GM21526 (cell line): ENCODE measurements around the gene TAS1R3.
"Not testable (repeated sequence)": the region's sequence is repeated elsewhere in the genome, so short reads cannot be mapped to it uniquely, and the experiment has no call there.

ENCODE experiments used
- ATAC-seq: cut with Tn5 transposase; IDR thresholded peaks from one replicate; pipeline ENCODE4 v1.9.1; 2021; ENCODE audit warnings: moderate library complexity; ENCODE audit not compliant: unreplicated experiment, low FRiP score

TAS1R3 gene

DNA sequence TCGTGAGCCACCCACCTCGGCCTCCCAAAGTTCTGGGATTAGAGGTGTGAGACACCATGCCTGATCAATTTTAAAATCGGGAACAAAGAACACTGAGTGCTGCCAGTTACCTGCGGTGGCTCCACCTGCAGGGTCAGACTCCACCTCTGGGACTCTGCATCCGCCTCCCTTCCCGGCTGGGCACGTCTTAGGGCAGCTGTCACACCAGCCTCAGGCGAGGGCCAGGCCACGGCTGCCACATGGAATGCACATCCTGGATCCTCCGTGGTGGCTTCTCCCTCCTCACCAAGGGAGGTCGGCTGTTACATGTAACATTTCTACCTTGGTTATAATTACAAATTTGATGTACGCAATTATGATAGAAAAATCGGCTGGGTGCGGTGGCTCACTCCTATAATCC lies 33.2 kb downstream of the TAS1R3 start:
- ATAC-seq = no peak

GRCh38 chr1:1365875-1366698 lies 35.0 kb downstream of the TAS1R3 start:
- ATAC-seq = no peak

- ATAC-seq = no peak
These were observed 35.6 kb downstream of the TAS1R3 start for GRCh38 chr1:1366699-1367066.

DNA sequence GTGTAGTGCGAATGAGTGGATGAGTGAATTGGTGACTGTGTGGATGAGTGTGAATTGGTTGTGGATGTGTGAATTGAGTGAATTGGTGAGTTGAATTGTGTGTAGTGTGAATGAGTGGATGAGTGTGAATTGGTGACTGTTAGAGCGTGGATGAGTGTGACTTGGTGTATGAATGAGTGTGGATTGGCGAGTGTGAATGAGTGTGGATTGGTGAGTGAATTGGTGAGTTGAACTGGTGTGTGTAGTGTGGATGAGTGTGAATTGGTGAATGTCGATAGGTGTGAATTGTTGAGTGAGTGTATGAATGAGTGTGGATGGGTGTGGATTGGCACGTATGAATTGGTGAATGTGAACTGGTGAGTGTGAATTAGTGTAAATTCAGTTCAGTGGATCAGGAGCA lies 36.2 kb downstream of the TAS1R3 start:
- ATAC-seq = no peak

GRCh38 chr1:1370094-1370493 lies 39.0 kb downstream of the TAS1R3 start:
- ATAC-seq = not testable (repeated sequence)

DNA sequence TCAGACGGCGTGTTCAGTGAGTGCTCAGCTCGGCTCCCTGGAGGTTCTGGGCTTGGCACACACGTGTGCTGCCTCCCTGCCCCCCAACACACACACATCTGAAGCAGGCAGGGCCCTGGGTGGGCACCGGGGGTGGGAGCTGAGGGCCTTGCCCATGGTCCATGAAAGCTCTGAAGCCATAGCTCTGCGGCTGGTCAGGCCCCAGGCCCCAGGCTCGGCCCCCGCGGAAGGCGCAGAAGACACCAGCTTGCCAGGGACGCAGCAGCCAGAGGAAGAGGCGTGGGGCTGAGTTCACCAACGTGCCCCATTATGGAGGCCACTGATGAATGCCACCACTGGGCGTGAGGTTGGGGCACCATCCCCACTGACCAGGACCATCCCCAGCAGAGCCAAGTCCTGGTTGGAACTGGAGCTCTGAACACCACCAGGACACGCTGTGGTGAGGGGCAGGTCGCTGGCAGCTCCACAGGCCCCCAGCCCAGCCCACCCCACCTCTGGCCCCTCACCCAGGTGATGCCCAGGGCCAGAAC lies 39.8 kb downstream of the TAS1R3 start:
- ATAC-seq = no peak

GRCh38 chr1:1371364-1371745 lies 40.3 kb downstream of the TAS1R3 start:
- ATAC-seq = no peak

- ATAC-seq = no peak
These were observed 40.9 kb downstream of the TAS1R3 start for GRCh38 chr1:1371746-1372711.

DNA sequence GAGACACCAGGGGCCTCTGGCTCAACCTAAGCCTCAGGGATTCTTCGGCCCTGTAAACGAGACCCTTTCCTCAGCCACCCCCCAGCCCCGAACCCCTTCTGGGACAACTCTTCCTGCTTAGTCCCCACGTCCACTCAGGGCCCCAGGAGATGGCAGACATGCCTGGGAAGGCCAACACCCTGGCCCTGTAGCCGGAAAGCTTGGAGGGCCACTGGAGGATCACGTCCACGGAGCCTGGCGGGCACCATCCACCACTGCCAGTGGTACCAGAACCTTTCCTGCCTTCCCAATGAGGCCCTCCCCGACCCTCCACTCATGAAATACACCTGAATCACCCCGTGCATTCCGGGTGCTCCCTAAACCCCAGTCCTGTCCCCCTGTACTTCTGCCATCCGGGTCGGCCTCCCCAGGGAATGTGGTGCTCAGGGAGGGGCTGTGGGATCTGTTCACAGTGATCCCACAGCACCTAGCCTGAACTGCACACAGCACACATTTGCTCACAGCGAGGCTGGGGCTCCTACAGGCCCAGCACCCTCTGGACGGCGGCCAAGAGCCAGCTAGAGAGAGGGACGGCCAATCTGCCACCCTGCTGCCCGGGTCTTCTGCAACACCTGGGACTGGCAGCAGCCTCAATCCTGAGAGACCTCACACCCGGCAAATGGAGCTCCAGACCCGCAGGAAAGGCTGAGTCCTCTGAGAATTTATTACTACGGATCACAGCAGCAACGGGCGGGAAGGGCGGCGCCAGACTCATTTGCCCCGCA lies 42.2 kb downstream of the TAS1R3 start:
- no peak for ATAC-seq

DNA sequence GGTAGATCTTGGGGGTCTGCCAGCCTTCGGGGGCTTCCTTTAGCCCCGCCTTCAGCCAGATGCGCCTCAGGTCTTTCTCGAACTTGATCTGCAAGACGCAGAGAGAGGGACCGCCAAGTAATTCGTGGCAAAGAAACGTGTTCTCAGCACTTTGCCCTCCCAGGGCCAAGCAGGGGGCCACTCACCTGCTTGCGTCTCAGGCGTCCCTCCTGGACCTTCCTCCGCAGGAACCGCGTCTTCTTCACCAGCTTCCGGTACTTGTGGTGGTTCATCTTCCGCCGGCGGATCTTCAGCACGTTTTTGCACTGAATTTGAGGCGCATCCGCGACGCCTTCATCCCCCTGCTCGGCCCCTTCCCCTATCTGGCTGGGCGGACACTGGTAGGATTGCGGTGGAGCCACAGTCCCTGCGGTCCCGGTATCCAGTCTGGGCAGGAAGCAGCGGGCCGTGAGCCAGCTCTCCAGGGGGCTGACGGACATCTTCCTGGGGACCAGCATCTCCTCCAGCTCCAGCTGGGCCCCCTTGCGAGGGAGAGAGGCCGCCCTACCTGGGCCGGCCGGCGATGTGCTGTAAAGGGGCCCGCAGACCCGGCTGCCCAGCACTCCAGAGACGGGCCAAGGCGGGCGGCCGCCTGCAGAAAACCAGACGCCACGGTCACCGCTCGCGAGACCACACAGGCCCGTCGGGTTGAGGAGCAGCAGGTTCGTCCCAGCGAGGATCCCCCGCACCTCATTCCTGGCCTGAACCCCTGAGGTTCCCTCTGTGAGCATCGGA lies 42.9 kb downstream of the TAS1R3 start:
- no peak for ATAC-seq

DNA sequence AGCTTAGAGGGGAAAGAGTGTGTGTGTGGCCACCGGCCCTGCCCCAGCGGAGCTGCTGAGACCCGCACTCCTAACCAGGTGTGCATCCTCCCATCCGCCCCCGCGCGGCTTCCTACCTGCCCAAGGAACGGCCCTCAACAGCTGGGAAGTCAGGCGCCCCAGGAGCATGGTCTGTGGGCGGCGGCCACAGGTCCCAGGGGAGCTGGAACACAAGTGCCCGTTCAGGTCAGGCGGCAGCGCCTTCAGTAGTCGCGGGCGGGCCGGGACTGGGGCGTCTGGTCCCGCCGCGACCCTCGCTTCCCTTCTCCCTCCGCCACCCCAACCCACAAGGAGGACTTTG lies 43.5 kb downstream of the TAS1R3 start:
- ATAC-seq = peak; percentile 2

GRCh38 chr1:1374929-1375662 lies 44.0 kb downstream of the TAS1R3 start, which contains the start of gene AURKAIP1:
Gene AURKAIP1 (minus strand): TSS chr1:1375207. CDS start chr1:1374756, 451 bp downstream.
- peak; percentile 76 for ATAC-seq

DNA sequence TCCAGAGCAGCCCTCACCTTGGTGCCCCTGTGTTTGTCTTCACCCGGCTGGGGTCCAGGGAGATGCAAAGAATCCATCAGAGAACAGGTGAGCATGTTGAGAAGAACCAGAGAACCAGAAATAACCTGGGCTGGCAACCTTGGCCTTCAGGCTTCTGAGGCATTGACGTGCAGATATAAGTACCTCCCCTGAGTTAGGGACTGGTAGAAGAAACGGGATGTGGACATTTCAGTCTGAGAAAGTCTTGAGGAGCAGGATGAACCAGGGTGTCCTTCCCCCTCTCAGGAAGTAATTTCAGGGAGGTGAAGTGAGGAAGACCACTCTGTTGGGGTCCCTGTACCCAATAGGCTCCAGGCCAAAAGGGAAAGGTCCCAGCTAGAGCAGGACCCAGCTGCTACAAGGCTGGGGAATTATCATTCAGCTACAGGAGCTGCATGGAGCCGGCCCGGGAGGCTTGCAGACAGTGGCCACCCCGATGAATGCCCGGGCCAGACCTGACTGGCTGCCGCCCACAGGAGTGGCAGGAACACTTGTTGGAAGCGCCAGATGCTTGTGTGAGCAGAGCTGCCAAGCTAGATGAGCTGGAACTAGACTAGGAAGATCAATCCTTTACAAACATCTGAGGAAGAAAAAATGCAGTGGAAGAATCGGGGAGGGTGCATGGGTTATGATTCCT lies 45.6 kb downstream of the TAS1R3 start:
- ATAC-seq = no peak

GRCh38 chr1:1377540-1378205 lies 46.6 kb downstream of the TAS1R3 start:
- ATAC-seq = no peak

DNA sequence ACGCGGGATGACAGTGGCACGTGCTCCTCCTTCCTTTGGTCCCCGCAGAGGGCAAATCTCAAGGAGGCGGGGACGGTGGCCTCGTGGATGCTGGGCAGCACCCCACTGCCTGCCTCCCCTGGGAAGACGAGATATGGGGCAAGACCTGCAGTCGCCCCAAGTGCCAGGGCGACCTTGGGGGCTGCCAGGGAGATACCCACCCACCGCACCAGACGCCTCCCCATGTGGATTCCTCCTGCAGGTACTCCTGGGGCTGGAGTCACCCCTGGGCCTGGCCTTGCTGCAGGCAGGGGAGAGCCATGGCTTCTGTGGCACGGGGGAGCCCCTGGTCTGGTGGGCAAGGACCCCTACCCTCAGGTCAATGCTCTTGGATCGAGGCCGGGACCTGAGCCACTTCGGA lies 49.8 kb downstream of the TAS1R3 start:
- ATAC-seq = no peak

DNA sequence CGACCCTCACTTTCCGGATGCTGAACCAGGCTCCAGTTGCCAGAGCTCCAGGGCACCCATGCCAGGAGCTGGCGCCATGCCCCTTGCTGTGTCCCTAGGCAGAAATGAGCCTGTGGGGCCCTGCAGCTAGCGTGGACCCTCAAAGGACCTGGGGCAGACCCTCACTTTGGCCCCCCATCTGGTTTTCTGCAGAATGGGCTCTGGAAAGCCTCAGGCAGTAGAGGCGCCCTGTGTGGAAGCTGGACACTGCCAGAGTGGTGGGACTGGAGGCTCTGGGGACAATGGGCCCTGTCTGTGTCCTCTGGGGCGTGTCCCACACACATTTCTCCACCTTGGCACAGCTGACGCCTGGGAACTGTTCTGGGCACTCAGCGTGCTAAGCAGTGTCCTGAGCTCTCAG lies 50.2 kb downstream of the TAS1R3 start:
- ATAC-seq = no peak
